Posterior vena cava (tissue), 2 donors: Measurements from ENCODE around the gene PCDH19. TPM values are rescaled to one million over a fixed set of nuclear protein-coding genes. Genes with fewer than 3 reads are reported as not detected.
A peak's percentile ranks its signal among the peaks of the same experiment; 100 is the strongest.
"Not testable (repeated sequence)": the region's sequence is repeated elsewhere in the genome, so short reads cannot be mapped to it uniquely, and the experiment has no call there.

Source experiments
- DNase-seq: peaks from one replicate; pipeline ENCODE4 v3.0.0-alpha.2; 2020; ENCODE audit warnings: low spot score
- intact Hi-C, 2 donors: fragments of 100-400 bp; cut with DNase I; formaldehyde crosslinking; loops; one replicate each; pipeline versions ENCODE4 v1.14.1 to v1.14.2; 2022 to 2023
- long read RNA-seq, 2 donors: library from polyadenylated mRNA; unstranded; transcript quantifications; one replicate each; pipeline ENCODE4 v2.0.0, GENCODE V29; 2020 to 2021
- total RNA-seq, 2 donors: library from RNA; stranded (reverse); fragmentation: NEBNext Ultra II Directional; extraction: Animal tissue kit (Norgen Biotek cat#: 25700); gene quantifications; one replicate each; pipeline ENCODE4 v1.2.1, GENCODE V29; 2021
- donor health status: DM: yes; HTN: yes; CAD: no.
- donor health status: DM: yes; HTN: yes; CAD: no.

PCDH19 gene
- 1 to 10 TPM in 1 of 2 donors, under 1 TPM in 1; 0.79 to 1.1 TPM for total RNA-seq
- long read RNA-seq, donor 1, partial matches to known transcripts, result 0 of 1 reads
- long read RNA-seq, donor 1, other reads (novel, unspliced or antisense), result 1 of 1 reads
- long read RNA-seq, donor 2, full-length matches to known transcripts, result 1 of 1 reads
- long read RNA-seq, donor 2, partial matches to known transcripts, result 0 of 1 reads
- long read RNA-seq, donor 2, other reads (novel, unspliced or antisense), result 0 of 1 reads

- peak; percentile 83 for DNase-seq
- intact Hi-C loops, result no loop called here
Observed at GRCh38 chrX:100409610-100410590, at the start of gene PCDH19. PCDH19 (minus strand) TSS chrX:100410273; CDS start chrX:100408597, 1,676 bp downstream.

- DNase-seq, result no peak
- intact Hi-C loops, result loop anchor here in 1 of 2 donors (2.0 kb wide), 1 partner anchor 139 kb away; no protein-coding TSS in a partner anchor
Observed at GRCh38 chrX:100449696-100450608, 39.9 kb upstream of the PCDH19 start.

GRCh38 chrX:100447655-100448397 is 37.8 kb upstream of the PCDH19 start:
- no peak for DNase-seq
- intact Hi-C loops, result loop anchor here in 1 of 2 donors (2.0 kb wide), 1 partner anchor 137 kb away; no protein-coding TSS in a partner anchor

GRCh38 chrX:100445593-100445992 is 35.5 kb upstream of the PCDH19 start:
- DNase-seq, result no peak
- intact Hi-C loops, result loop anchor here in 1 of 2 donors (2.0 kb wide), 1 partner anchor 45 kb away; no protein-coding TSS in a partner anchor

- intact Hi-C loops, DNase-seq: not testable (repeated sequence)
Observed at GRCh38 chrX:100441321-100441720, 31.2 kb upstream of the PCDH19 start.

- no peak for DNase-seq
- intact Hi-C loops, result no loop called here
Observed at GRCh38 chrX:100440006-100440405, 29.9 kb upstream of the PCDH19 start.

GRCh38 chrX:100435726-100436125 is 25.7 kb upstream of the PCDH19 start:
- intact Hi-C loops, result no loop called here

GRCh38 chrX:100424012-100424411 is 13.9 kb upstream of the PCDH19 start:
- no peak for DNase-seq
- intact Hi-C loops, result loop anchor here in 1 of 2 donors (10.0 kb wide), 1 partner anchor 1979 kb away; no protein-coding TSS in a partner anchor

More at GRCh38 chrX:100435726-100436125, 25.7 kb upstream of the PCDH19 start:
- no peak for DNase-seq

- intact Hi-C loops, result no loop called here
- DNase-seq, result no peak
Observed at GRCh38 chrX:100418556-100418955, 8.5 kb upstream of the PCDH19 start.

- intact Hi-C loops, result no loop called here
- DNase-seq, result no peak
Observed at GRCh38 chrX:100417681-100418080, 7.6 kb upstream of the PCDH19 start.

GRCh38 chrX:100413229-100413628 is 3.2 kb upstream of the PCDH19 start:
- DNase-seq, result no peak
- intact Hi-C loops, result no loop called here

GRCh38 chrX:100411802-100412715 is 2.0 kb upstream of the PCDH19 start:
- DNase-seq, result no peak
- intact Hi-C loops, result no loop called here

GRCh38 chrX:100410901-100411801 is 1.1 kb upstream of the PCDH19 start:
- no peak for DNase-seq
- intact Hi-C loops, result no loop called here

GRCh38 chrX:100408713-100409609 is 1.1 kb downstream of the PCDH19 start:
- intact Hi-C loops, result no loop called here
- DNase-seq, result no peak
